Trophoblast cell (in vitro differentiated cells and primary cell): Measurements from ENCODE around the gene TLL1.

ENCODE experiments used
- DNase-seq, 2 donors: peaks; one replicate each; pipeline ENCODE4 v3.0.0-alpha.2; 2016
- H2AFZ ChIP-seq: 2 replicates; pipeline ENCODE4 v1.6.1; 2013; ENCODE audit warnings: low read length, moderate library complexity, mild to moderate bottlenecking; ENCODE audit not compliant: insufficient read depth, poor library complexity
- H2AK5ac ChIP-seq: 2 replicates; pipeline ENCODE4 v1.6.1; 2013; ENCODE audit warnings: mild to moderate bottlenecking, low read length
- H2BK120ac ChIP-seq: 2 replicates; pipeline ENCODE4 v1.6.1; 2013; ENCODE audit warnings: low read length, mild to moderate bottlenecking, moderate library complexity; ENCODE audit not compliant: insufficient read depth, poor library complexity
- H2BK12ac ChIP-seq: 2 replicates; pipeline ENCODE4 v1.6.1; 2013; ENCODE audit warnings: mild to moderate bottlenecking, low read length, moderate library complexity
- H2BK5ac ChIP-seq: 2 replicates; pipeline ENCODE4 v1.6.1; 2013; ENCODE audit warnings: low read length, low read depth, moderate library complexity, mild to moderate bottlenecking; ENCODE audit not compliant: poor library complexity
- H3K14ac ChIP-seq: 2 replicates; pipeline ENCODE4 v1.6.1; 2013; ENCODE audit warnings: mild to moderate bottlenecking, low read length
- H3K18ac ChIP-seq: 2 replicates; pipeline ENCODE4 v1.6.1; 2013; ENCODE audit warnings: mild to moderate bottlenecking, low read length
- H3K23ac ChIP-seq: 2 replicates; pipeline ENCODE4 v1.6.1; 2013; ENCODE audit warnings: low read length
- H3K27ac ChIP-seq: 2 replicates; pipeline ENCODE4 v1.5.1; 2013; ENCODE audit warnings: low read depth, mild to moderate bottlenecking, inconsistent platforms, low read length, moderate library complexity
- H3K27me3 ChIP-seq: 2 replicates; pipeline ENCODE4 v1.6.1; 2013; ENCODE audit warnings: inconsistent platforms, mild to moderate bottlenecking, low read length, moderate library complexity; ENCODE audit not compliant: insufficient read depth
- H3K36me3 ChIP-seq, 2 experiments: 1 replicate in 1 of 2; 2 replicates in 1 of 2; pipeline ENCODE4 v1.6.1; 2013; ENCODE audit warnings: low read length in 2 of 2, mild to moderate bottlenecking in 2 of 2, moderate library complexity in 1 of 2; ENCODE audit not compliant: insufficient read depth in 2 of 2, control insufficient read depth in 1 of 2
- H3K4ac ChIP-seq: 2 replicates; pipeline ENCODE4 v1.6.1; 2013; ENCODE audit warnings: low read depth, mild to moderate bottlenecking, low read length, moderate library complexity
- H3K4me1 ChIP-seq, 2 experiments: 1 replicate in 1 of 2; 2 replicates in 1 of 2; pipeline ENCODE4 v1.6.1; 2013; ENCODE audit warnings: low read length in 2 of 2, mild to moderate bottlenecking in 2 of 2, moderate library complexity in 1 of 2; ENCODE audit not compliant: insufficient read depth in 2 of 2, control insufficient read depth in 1 of 2
- H3K4me2 ChIP-seq: 2 replicates; pipeline ENCODE4 v1.6.1; 2013; ENCODE audit warnings: inconsistent platforms, mild to moderate bottlenecking, low read length, moderate library complexity
- H3K4me3 ChIP-seq: 2 replicates; pipeline ENCODE4 v1.5.1; 2013; ENCODE audit warnings: mild to moderate bottlenecking, low read depth, low read length, inconsistent platforms
- H3K79me1 ChIP-seq: one replicate; pipeline ENCODE4 v1.6.1; 2013; ENCODE audit warnings: low read length
- H3K79me2 ChIP-seq: 2 replicates; pipeline ENCODE4 v1.6.1; 2013; ENCODE audit warnings: low read length, mild to moderate bottlenecking; ENCODE audit not compliant: control insufficient read depth, insufficient read depth, poor library complexity
- H3K9ac ChIP-seq: 2 replicates; pipeline ENCODE4 v1.6.1; 2013; ENCODE audit warnings: mild to moderate bottlenecking, low read length
- H3K9me3 ChIP-seq: 2 replicates; pipeline ENCODE4 v1.6.1; 2013; ENCODE audit warnings: low read depth, mild to moderate bottlenecking, control low read depth, inconsistent platforms, low read length; ENCODE audit not compliant: insufficient read depth
- H4K12ac ChIP-seq: 2 replicates; pipeline ENCODE4 v1.6.1; 2013; ENCODE audit warnings: low read depth, mild to moderate bottlenecking, low read length, moderate library complexity
- H4K8ac ChIP-seq: 2 replicates; pipeline ENCODE4 v1.6.1; 2013; ENCODE audit warnings: low read depth, mild to moderate bottlenecking, low read length, moderate library complexity
- H4K91ac ChIP-seq: one replicate; pipeline ENCODE4 v1.6.1; 2013; ENCODE audit warnings: low read depth, mild to moderate bottlenecking, low read length, moderate library complexity
- WGBS: extraction: QIAGEN DNeasy Blood & Tissue Kit; methylation state at CpG from one replicate; pipeline ENCODE4 v1.1.7; 2013; ENCODE audit warnings: missing lambda C conversion rate; ENCODE audit not compliant: insufficient read length, insufficient coverage; ENCODE audit errors: extremely low coverage; 5-methylcytosine and 5-hydroxymethylcytosine counted together

The TLL1 gene

DNA sequence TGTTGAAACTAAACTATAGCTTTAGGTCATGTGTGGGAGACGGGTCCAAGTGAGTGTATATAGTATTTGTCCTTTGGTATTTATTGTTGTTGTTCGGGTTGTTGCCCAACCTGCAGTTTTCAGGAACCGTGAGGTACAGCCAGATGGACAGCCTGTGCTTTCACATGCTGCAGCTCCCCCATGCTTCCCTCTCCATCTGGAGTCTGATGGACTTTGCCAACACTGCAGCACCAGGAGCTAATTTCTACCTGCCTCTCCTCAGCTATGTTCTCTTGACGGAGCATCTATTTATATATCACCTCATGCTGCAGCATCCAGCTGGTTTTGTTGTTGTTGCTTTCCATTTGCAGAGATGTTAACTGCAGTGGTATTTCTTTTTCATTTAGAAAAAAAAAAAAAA lies 80.1 kb downstream of the TLL1 start:
- DNase-seq = no peak
- H3K27ac ChIP-seq = no peak overlapping the region
- no peak overlapping the region for H4K12ac ChIP-seq
- H2AFZ ChIP-seq = no peak overlapping the region
- no peaks in the 10 kb centered on the region for H3K36me3 ChIP-seq
- no peak overlapping the region for H3K14ac ChIP-seq
- H2BK120ac ChIP-seq = no peak overlapping the region
- H2BK5ac ChIP-seq = no peak overlapping the region
- H4K8ac ChIP-seq = no peak overlapping the region
- H3K4me1 ChIP-seq = no peaks in the 10 kb centered on the region
- H2AK5ac ChIP-seq = no peak overlapping the region
- no peak overlapping the region for H3K4me2 ChIP-seq
- no peak overlapping the region for H3K23ac ChIP-seq
- H3K18ac ChIP-seq = no peak overlapping the region
- H3K79me2 ChIP-seq = no peaks in the 10 kb centered on the region
- no CpG with 5 or more reads among the region's 4 CpGs for WGBS
- no peak overlapping the region for H3K9ac ChIP-seq
- H2BK12ac ChIP-seq = no peak overlapping the region
- no peaks in the 10 kb centered on the region for H3K79me1 ChIP-seq
- H3K27me3 ChIP-seq = no peaks in the 10 kb centered on the region
- no peak overlapping the region for H4K91ac ChIP-seq
- H3K4ac ChIP-seq = no peak overlapping the region
- H3K9me3 ChIP-seq = no peaks in the 10 kb centered on the region
- H3K4me3 ChIP-seq = no peak overlapping the region

DNA sequence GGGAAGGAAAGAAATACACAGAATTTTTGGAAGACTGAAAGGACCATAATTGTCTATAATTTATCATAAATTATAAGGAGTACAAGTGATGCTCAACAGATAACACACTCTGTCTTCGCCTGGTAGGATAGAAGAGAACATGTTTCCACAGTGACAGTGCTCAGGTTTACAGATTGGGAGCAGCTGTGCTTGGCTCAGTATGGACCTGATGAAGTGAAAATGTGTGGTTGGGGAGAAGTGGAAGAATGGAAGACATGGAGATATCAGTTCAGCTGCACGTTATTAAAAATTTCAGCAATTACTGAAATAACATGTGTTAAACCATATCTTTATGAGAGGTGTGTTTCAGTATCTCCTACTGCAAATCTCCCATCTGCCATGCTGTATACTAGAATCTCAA lies 90.6 kb downstream of the TLL1 start:
- Histone ChIP-seq H4K12ac (no peak overlapping the region), H3K18ac (no peak overlapping the region), H3K79me1 (no peaks in the 10 kb centered on the region), H3K9ac (no peak overlapping the region), H3K9me3 (no peaks in the 10 kb centered on the region), H3K4me1 (no peaks in the 10 kb centered on the region), H3K27ac (no peak overlapping the region), H3K4ac (no peak overlapping the region), H3K79me2 (no peaks in the 10 kb centered on the region), H3K4me3 (no peak overlapping the region), H3K4me2 (no peak overlapping the region), H3K27me3 (no peaks in the 10 kb centered on the region), H3K14ac (no peak overlapping the region), H2BK5ac (no peak overlapping the region), H2AFZ (no peak overlapping the region), H2AK5ac (no peak overlapping the region), H4K8ac (no peak overlapping the region), H2BK12ac (no peak overlapping the region), H4K91ac (no peak overlapping the region), H3K36me3 (no peaks in the 10 kb centered on the region), H3K23ac (no peak overlapping the region), H2BK120ac (no peak overlapping the region)
- no CpG with 5 or more reads among the region's 2 CpGs for WGBS
- no peak for DNase-seq

GRCh38 chr4:165964591-165964990 lies 91.6 kb downstream of the TLL1 start:
- Histone ChIP-seq H3K79me2 (no peaks in the 10 kb centered on the region), H4K8ac (no peak overlapping the region), H3K27ac (no peak overlapping the region), H4K91ac (no peak overlapping the region), H3K36me3 (no peaks in the 10 kb centered on the region), H2BK5ac (no peak overlapping the region), H2BK12ac (no peak overlapping the region), H3K14ac (no peak overlapping the region), H3K9ac (no peak overlapping the region), H3K27me3 (no peaks in the 10 kb centered on the region), H2AFZ (no peak overlapping the region), H4K12ac (no peak overlapping the region), H3K4ac (no peak overlapping the region), H2AK5ac (no peak overlapping the region), H3K23ac (no peak overlapping the region), H3K4me3 (no peak overlapping the region), H3K4me2 (no peak overlapping the region), H3K9me3 (no peaks in the 10 kb centered on the region), H3K18ac (no peak overlapping the region), H3K79me1 (no peaks in the 10 kb centered on the region), H2BK120ac (no peak overlapping the region), H3K4me1 (no peaks in the 10 kb centered on the region)
- WGBS = no CpG with 5 or more reads among the region's 5 CpGs
- peak; percentile 81 to 82 for DNase-seq

- Histone ChIP-seq H4K91ac (no peak overlapping the region), H3K79me1 (no peaks in the 10 kb centered on the region), H3K18ac (no peak overlapping the region), H4K8ac (no peak overlapping the region), H2AFZ (no peak overlapping the region), H4K12ac (no peak overlapping the region), H3K14ac (no peak overlapping the region), H3K9ac (no peak overlapping the region), H2BK12ac (no peak overlapping the region), H3K9me3 (no peaks in the 10 kb centered on the region), H3K79me2 (no peaks in the 10 kb centered on the region), H3K4ac (no peak overlapping the region), H2AK5ac (no peak overlapping the region), H2BK5ac (no peak overlapping the region), H3K4me1 (no peaks in the 10 kb centered on the region), H3K27ac (no peak overlapping the region), H3K23ac (no peak overlapping the region), H3K27me3 (no peaks in the 10 kb centered on the region), H2BK120ac (no peak overlapping the region), H3K4me2 (no peak overlapping the region), H3K4me3 (no peak overlapping the region), H3K36me3 (no peaks in the 10 kb centered on the region)
- DNase-seq = peak; percentile 47 to 91
- WGBS = no CpG with 5 or more reads among the region's 2 CpGs
Measured at GRCh38 chr4:165965503-165965902, 92.5 kb downstream of the TLL1 start.
